Activated naive CD4-positive, alpha-beta T cell treated with anti-CD3 and anti-CD28 coated beads, Interleukin-2, amount 50 U/mL, for 16 hours (primary cell): Measurements from ENCODE around the gene PLPPR2.
A peak's percentile ranks its signal among the peaks of the same experiment; 100 is the strongest.
"Not testable (repeated sequence)": the region's sequence is repeated elsewhere in the genome, so short reads cannot be mapped to it uniquely, and the experiment has no call there.

Experiments used
- DNase-seq: peaks from one replicate; pipeline ENCODE4 v3.0.0-alpha.2; 2020

PLPPR2 gene

GRCh38 chr19:11404588-11405222 is 49.5 kb downstream of the PLPPR2 start:
- no peak for DNase-seq

GRCh38 chr19:11405846-11406643 is 50.8 kb downstream of the PLPPR2 start:
- peak; percentile 58 for DNase-seq

GRCh38 chr19:11406703-11407236 is 51.5 kb downstream of the PLPPR2 start:
- DNase-seq, result not testable (repeated sequence)

- DNase-seq, result no peak
Measured at GRCh38 chr19:11408591-11408990, 53.4 kb downstream of the PLPPR2 start.

- no peak for DNase-seq
Measured at GRCh38 chr19:11410682-11411081, 55.5 kb downstream of the PLPPR2 start.

GRCh38 chr19:11414544-11414943 is 59.3 kb downstream of the PLPPR2 start:
- DNase-seq, result no peak
